HG02885 (cell line): ENCODE results near the gene ARHGAP10.
A peak's percentile ranks its signal among the peaks of the same experiment; 100 is the strongest.

Experiments used
- ATAC-seq: cut with Tn5 transposase; IDR thresholded peaks from one replicate; pipeline ENCODE4 v1.9.1; 2021; ENCODE audit warnings: mild to moderate bottlenecking; ENCODE audit not compliant: unreplicated experiment, poor library complexity

ARHGAP10 gene

DNA sequence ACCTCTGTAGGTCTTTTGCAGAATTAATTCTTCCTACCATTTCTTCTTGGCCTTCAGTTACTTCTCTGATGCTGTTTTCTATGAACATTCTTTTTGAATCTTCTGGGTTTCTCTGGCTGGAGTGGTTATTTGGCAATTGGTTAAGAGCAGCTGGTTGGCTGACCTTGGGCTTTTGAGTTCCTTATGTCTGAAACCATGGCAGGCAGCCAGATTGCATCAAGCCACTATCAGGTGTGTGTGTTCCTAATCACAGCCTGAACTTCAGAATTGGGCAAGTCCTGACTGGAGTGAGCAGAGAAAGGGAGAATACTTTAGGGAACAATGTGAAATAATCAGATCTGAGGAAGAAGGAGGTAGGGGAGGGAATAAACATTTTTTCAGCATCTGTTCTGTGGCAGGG is 90.2 kb downstream of the ARHGAP10 start:
- ATAC-seq: no peak

DNA sequence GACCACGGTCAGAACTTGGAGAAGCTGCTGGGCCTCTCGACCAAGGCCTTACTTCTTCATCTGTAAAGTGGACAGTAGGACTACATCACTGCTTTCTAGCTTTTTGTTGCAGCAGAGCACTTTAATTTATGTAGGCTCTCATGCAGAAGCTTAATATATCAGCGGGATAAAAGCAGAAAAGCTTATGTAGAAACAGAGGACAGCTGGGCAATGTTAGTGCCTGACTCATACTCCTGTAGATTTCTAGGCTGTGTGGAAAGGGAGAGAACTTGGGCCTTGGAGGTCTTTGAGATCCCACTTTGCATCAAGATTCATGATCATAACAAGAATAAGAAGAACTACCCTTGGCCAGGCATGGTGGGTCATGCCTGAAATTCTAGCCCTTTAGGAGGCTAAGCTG is 91.2 kb downstream of the ARHGAP10 start:
- no peak for ATAC-seq

DNA sequence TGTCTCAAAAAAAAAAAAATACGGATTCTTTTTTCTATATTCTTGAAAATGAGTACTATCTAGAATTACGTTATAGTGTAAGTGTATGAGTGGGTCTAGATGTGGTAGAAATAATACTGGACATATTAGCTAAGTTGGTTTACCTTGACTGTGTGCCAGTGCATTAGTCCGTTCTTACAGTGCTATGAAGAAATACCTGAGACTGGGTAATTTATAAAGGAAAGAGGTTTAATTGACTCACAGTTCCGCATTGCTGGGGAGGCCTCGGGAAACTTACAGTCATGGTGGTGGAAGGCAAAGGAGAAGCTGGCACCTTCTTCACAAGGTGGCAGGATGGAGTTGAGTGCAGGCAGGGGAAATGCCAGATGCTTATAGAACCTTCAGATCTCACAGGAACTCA is 92.4 kb downstream of the ARHGAP10 start:
- no peak for ATAC-seq

GRCh38 chr4:147824884-147825283 is 93.0 kb downstream of the ARHGAP10 start:
- no peak for ATAC-seq

DNA sequence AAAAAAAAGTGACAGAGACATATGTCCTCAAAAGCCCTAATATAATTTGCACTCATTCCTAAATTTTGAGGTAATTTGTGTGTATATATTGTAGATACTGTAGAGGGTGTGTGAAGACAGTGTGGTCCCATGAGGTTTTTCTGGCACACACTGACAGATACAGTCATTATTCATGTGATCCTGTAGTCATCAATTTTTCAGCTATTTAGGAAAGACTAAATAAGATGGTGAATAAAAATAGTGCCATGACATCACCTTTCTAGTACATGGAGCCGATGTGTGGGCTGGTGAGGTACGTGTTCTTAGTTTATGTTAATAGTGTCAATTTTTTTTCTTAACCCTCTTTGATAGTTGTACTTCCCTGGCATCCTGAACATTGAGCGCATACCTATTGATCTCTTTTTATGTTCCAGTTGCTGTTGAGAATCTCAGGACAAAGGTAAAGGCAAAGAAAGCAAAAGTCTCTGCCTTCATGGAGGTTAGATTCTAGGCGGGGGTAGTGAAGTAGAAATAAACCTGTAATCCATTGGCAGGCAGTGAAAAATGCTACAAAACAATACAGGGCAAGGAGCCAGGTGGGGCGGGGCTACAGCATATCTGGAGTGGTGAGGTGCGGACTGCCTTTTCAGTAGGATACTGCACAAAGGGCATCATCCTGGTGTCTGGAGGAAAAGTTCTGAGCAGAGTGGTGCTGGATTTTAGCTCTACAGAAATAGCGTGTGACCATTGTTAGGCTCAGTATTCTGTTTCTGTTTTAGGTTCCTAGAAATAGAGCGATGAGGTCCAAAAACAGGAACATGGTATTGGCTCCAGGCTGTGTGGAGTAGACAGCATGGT is 93.8 kb downstream of the ARHGAP10 start:
- ATAC-seq: peak; percentile 31

DNA sequence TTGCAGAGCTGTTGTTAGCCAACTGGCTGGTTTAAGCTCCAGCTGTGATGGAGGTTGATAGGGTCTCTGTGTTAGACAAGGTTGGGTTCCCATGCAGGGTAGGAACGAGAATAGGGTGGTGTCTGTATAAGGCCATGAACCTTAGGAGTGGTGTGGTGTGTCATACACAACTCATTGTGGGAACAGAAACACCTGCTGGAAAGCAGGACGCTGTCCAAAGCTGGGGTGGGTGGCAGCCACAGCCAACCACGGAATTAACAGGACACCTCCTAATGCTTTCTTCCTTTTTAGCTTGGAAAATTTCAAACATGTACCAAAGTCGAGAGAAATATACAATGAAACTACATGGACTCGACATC is 94.4 kb downstream of the ARHGAP10 start:
- ATAC-seq: no peak

DNA sequence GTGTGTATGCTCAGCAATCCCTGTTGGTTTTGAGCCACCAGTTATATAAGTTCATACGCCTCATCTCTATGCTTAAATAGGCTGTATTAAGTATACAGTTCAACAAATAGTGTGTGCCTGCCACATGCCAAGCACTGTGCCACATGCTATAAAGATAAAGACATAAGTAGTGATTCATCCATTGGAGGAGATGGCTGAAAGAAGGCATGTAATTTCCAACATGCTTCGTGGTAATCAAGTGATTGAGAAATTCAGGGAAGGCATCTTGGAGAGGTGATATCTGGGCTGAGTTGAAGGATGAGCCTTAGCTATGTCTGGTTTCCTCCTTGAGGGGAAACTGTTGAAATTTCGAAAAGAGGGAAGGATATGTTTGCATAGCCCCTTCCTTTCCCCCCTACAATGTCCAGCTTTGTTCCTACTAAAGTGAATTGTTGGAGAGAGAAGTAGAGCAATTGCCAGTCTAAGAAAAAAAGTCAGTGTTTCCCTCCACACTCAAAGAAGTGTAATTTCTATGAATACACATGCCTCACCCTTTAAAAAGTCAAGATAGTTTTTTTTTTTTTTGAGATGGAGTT is 96.5 kb downstream of the ARHGAP10 start:
- ATAC-seq: no peak

GRCh38 chr4:147829401-147830101 is 97.7 kb downstream of the ARHGAP10 start:
- no peak for ATAC-seq

- no peak for ATAC-seq
Measured at GRCh38 chr4:147830102-147830463, 98.2 kb downstream of the ARHGAP10 start.

DNA sequence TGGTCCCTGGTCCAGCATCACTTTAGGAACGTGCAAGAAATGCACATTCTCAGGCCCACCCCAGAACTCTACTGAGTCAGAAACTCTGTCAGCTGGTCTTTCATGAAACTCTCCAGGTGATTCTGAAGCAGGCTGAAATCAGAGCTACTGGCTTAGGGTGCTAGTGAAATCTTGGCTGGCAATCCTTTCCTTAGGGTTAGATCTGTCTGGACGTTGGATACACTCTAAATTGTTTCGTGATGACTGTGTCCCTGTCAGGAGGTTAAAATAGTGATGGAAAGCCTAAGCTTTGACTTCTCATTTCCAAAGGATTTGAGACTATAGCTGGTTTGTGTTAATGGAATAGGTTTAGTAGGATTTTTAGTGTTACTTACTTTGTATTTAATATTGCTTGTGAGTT is 99.1 kb downstream of the ARHGAP10 start:
- ATAC-seq: no peak

DNA sequence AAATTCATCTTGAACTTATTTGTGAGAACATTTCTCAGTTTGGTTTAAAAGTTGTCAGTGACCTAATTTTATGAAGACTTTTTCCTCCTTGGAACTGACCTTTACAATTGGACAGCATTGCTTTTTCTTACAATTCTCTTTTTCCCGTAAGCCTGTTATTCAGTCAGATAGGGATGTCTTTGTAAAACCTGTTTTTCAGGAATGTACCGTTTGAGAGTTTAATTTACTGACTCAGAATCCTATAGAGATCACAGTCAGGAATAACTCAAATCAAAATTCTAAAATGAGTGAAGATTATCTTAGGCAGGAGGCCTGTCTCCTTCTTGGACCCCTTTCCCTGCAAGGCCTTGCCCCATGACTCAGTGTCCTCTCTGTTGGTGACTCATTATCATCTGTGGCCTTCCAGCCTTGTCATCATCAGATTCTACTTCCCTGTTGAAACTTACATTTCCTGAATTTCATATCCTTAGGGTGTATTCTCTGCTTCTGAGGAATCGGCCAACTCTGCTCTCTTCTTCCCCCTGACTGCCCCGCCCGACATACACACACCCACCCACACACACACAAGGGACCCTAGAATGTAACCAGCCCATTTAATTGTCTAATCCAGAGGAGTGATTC is 99.8 kb downstream of the ARHGAP10 start:
- no peak for ATAC-seq

GRCh38 chr4:147833254-147833653 is 101.4 kb downstream of the ARHGAP10 start:
- no peak for ATAC-seq

DNA sequence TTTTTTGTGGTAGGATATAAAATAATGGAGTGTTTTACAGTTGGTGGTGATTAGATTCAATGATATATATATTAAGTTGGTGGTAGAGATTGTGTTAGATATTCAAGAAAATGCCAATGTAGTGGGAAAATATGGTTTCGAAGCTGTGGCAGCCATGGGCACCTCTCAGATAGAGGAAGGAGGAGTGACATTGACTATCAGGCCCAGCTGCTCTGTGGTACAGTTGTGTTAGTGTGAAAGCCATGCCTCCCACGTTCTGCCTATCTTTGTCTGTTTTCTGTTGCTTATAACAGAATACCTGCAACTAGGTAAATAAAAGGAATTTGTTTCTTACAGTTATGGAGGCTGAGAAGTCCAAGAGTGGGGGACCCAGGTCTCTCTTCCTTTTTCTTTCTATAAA is 101.9 kb downstream of the ARHGAP10 start:
- no peak for ATAC-seq

- no peak for ATAC-seq
Measured at GRCh38 chr4:147834480-147834879, 102.6 kb downstream of the ARHGAP10 start.

DNA sequence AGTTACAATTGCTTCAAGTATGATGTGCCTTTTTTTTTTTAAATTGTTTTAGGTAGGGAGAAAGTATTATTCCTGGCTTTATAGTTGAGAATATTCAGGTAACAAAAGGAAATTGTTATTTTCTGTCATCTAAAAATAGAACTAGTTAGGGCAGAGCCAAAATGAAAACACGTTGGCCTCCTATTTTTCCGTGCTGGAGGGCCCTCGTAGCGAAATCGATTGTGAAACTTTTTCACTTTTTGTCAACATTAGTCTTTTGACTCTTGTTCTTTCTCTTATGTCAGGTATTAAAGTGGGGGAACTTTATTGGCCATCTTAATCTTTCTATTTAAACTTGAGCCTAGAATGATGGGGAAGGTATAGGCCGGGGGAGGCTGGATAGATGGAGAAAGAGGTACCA is 104.9 kb downstream of the ARHGAP10 start:
- ATAC-seq: peak; percentile 43

GRCh38 chr4:147837435-147837834 is 105.5 kb downstream of the ARHGAP10 start:
- peak; percentile 44 for ATAC-seq

- ATAC-seq: no peak
Measured at GRCh38 chr4:147837854-147838253, 106.0 kb downstream of the ARHGAP10 start.

GRCh38 chr4:147839200-147839599 is 107.3 kb downstream of the ARHGAP10 start:
- no peak for ATAC-seq

DNA sequence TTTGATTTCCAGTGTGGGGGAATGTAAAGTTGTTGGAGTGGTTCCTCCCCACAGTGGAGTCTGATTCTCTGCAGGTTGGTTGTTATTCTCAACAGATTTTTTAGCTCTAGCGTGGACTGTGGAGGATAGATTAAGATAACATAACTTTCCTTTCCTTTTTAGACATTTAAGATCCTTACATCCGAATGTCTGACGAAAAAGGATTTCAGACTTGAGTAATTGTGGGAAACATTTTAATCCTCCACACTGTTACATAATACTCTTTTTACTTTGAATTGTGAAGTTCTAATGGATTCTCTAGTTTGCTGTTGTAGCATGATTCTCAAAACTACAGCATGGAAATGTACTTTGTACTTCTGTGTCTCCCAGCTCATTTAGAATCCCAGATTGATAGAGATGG is 107.8 kb downstream of the ARHGAP10 start:
- ATAC-seq: no peak

GRCh38 chr4:147840838-147841738 is 109.2 kb downstream of the ARHGAP10 start:
- ATAC-seq: peak; percentile 69
